DMS153 (cell line): ENCODE data around the gene APAF1.
"Not testable (repeated sequence)": the region's sequence is repeated elsewhere in the genome, so short reads cannot be mapped to it uniquely, and the experiment has no call there.

Source experiments
- DNase-seq: peaks from one replicate; lab custom pipeline; 2025; lab: John Stamatoyannopoulos, UW

APAF1 gene, protein sequence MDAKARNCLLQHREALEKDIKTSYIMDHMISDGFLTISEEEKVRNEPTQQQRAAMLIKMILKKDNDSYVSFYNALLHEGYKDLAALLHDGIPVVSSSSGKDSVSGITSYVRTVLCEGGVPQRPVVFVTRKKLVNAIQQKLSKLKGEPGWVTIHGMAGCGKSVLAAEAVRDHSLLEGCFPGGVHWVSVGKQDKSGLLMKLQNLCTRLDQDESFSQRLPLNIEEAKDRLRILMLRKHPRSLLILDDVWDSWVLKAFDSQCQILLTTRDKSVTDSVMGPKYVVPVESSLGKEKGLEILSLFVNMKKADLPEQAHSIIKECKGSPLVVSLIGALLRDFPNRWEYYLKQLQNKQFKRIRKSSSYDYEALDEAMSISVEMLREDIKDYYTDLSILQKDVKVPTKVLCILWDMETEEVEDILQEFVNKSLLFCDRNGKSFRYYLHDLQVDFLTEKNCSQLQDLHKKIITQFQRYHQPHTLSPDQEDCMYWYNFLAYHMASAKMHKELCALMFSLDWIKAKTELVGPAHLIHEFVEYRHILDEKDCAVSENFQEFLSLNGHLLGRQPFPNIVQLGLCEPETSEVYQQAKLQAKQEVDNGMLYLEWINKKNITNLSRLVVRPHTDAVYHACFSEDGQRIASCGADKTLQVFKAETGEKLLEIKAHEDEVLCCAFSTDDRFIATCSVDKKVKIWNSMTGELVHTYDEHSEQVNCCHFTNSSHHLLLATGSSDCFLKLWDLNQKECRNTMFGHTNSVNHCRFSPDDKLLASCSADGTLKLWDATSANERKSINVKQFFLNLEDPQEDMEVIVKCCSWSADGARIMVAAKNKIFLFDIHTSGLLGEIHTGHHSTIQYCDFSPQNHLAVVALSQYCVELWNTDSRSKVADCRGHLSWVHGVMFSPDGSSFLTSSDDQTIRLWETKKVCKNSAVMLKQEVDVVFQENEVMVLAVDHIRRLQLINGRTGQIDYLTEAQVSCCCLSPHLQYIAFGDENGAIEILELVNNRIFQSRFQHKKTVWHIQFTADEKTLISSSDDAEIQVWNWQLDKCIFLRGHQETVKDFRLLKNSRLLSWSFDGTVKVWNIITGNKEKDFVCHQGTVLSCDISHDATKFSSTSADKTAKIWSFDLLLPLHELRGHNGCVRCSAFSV (N-terminal part only)

DNA sequence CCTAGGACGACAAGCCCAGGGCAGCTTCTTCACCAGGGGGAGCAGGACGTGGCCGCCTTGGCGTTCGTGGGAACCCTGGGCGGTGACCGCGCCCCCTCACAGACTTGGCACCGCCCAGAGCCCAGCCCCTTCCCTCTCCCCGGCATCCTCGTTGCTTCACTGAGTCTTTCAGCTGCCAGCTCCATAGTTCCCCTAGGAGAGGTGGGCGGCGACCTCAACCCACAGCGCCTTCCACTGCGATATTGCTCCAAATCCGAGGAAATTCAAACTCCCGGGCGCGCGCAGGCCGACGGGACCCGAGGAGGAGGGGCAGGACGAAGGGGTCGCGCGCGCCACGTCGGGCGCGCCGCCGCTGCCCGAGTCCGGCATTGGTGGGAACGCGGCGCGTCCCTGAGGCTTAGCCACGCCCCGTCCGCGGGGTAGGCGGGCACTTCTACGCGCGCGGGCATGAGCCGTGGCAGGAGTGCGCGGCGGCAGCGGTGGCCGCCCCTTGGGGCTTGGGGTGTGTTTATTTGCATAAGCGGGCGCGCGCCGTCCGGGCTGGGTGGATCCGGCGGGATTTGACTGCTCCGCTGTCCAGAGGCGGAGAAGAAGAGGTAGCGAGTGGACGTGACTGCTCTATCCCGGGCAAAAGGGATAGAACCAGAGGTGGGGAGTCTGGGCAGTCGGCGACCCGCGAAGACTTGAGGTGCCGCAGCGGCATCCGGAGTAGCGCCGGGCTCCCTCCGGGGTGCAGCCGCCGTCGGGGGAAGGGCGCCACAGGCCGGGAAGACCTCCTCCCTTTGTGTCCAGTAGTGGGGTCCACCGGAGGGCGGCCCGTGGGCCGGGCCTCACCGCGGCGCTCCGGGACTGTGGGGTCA, at the start of gene APAF1, which contains the start of gene IKBIP:
TSS of gene APAF1 (plus strand) at position 579 of the 860 bp plus-strand sequence. CDS start 3,070 bp downstream, outside the sequence.
TSS of gene IKBIP (minus strand) at position 77 of the 860 bp plus-strand sequence. CDS start 87 bp downstream, outside the sequence.
- peak; percentile 93 for DNase-seq

DNA sequence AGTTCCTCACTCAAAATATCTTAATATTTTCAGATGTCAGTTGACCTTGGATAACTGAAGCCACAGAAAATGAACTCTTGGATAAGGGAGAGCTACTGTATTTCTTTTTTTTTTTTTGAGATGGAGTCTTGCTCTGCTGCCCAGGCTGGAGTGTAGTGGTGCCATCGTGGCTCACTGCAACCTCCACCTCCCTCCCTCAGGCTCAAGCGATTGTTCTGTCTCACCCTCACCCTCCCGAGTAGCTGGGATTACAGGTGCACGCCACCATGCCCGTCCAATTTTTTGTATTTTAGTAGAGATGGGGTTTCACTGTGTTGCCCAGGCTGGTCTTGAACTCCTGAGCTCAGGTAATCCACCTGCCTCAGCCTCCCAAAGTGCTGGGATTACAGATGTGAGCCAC, 47.8 kb upstream of the APAF1 start:
- DNase-seq, result not testable (repeated sequence)

DNA sequence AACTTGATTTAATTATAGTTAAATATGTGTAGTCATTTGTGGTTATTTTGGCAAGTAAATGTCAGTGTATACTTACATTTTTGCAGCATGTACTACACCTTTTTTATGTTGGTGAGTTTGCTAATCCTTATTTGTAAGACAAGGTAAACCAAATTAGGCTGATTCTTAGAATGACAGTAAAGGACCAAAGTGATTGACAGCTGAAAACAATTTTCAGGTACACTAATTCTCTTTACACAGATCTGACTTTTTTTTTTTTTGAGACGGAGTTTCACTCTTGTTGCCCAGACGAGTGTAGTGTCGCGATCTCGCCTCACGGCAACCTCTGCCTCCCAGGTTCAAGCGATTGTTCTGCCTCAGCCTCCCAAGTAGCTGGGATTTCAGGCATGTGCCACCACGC, 43.2 kb upstream of the APAF1 start:
- no peak for DNase-seq

DNA sequence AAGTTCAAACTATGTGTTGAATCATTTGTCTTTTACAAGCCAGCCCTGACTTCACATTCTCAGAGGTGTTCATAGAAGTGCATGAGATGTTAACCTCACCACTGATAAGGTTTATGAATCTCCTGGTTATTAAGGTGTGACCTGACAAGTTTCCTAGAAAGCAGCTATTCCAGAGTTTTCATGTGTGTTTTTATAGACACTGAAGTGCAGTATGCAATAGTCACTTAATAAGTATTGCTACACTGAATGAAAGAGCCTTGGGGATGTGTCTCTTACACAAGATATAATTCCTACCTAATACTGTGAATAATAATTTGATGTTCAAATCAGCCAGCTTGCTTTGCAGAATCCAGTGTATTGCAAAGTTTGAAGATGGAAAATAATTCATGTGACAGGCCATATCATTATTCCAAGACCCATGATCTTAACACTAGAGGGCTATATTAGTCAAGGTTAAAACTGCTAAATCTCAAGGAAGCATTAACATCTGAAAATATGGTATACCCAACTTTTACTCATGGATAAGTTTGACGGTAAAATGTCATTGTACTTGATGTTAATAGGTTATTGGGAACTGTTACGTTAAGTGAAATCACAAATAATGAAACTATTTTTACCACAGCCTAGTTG, 38.6 kb upstream of the APAF1 start:
- no peak for DNase-seq

DNA sequence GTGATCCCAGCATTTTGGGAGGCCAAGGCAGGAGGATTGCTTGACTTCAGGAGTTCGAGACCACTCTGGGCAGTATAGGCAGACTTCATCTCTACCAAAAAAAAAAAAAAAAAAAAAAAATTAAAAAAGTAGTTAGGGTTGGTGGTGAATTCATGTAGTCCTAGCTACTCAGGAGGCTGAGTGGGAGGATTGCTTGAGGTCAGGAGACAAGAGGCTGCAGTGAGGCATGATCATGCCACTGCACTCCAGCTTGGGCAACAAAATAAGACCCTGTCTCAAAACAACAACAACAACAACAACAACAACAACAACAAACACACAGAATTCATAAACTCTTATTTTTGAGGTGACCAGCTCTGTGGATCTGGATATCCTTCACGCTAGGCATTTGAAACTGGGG, 34.5 kb upstream of the APAF1 start:
- DNase-seq, result no peak

DNA sequence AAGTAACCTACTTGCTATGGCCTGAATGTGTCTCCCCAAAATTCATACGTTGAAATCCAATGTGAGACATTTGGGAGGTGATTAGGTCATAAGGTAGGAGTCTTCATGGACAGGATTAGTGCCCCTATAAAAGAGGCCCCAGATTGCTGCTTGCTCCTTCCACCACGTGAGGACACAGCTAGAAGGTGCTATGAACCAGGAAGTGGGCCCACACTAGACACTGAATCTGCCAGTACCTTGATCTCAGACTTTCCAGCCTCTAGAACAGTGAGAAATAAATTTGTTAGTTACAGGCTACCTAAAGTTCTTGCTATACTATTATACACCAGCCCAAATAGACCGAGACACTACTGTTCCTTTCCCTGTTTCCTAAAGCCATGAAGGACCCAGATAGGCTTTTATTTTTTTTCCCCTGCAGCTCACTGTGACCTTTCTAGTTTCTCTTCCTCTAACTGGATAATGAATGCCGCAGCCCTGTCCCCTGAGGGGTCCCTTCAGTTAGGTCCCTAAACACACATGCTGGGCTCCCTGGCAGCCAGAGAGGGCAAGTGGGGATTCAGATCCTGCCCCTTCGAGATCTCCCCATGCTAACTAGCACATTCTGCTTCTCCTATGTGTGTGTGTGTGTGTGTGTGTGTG, 32.3 kb upstream of the APAF1 start:
- no peak for DNase-seq

DNA sequence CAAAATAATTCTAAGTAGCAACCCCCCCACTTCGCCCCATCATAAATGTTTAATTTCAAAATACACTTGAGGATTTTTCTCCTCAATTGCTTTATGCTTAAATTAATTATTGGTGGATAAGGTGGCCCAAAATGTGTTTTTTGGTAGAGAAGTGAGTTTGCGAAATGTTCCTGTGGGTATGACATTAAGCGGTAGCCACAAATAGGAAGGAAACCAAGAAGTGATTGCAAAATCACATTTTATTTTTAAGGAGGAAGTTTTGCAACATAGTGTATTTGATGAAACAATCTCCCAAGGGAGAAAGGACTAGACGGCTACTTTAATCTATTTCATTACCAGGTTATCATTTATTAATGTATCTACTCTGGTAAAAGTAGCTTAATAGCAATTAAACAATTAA, 26.1 kb upstream of the APAF1 start:
- no peak for DNase-seq

DNA sequence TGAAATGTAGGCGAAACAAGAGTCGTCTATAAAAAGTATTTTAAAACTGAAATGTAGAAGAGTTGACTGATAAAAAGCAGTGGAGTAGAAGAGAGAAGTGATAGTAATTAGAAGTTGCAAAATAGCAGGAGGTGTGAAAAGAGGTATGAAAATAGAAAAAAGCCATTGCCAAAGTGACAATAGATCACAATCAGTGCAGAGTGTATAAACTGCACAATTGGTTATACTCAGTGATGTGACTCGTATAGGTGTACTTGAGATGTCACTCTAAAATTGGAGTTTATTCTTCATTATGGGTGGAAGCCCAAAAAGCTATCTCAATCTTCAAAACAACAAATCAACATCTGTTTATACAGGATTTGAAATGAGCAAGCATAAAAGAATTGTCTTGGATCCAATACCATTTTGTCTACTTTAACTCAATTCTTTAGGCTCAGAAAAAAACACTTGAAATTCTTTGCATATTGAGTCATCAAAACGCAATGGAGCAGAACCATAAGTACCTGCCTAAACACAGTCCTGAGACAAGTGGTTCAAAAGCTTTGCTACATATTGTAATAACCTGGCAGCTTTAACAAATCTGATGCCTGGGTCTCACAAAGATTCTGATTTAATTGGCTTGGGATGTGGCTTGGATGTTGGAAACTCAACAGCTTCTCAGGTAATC, 9.3 kb upstream of the APAF1 start:
- DNase-seq, result peak; percentile 10

DNA sequence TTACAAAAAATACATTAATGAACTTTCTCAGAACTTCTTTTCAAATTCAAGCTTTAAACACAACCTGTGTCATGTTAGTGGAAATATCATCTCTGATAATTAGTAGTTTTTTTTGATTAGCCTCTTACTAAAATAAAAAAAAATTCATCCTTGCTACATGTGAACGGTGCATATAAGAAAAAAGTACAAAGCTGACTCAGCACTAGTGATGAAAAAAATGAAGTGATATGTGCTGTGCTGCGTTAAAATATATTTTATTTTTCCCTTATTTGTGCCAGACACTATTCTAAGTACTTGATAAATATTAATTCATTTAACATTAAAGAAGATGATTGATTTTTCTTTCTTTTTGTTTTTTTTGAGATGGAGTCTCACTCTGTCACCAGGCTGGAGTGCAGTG, 8.0 kb upstream of the APAF1 start:
- no peak for DNase-seq

DNA sequence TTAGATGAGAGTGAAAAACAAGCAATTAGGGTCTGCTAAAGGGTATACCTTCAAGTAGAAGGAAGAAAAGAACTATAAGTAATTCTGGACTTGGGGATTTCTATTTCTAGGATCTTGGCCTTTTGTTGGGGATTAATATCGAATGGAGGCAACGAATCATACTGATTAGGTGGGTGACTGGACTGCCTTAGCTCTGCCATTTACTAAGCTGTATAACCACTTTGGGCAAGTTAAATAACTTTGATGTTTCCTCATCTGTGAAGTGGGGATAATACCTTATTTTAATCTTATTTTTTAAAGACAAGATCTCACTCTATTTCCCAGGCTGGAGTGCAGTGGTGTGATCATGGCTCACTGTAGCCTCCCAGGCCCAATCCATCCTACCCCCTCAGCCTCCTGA, 7.1 kb upstream of the APAF1 start:
- no peak for DNase-seq

DNA sequence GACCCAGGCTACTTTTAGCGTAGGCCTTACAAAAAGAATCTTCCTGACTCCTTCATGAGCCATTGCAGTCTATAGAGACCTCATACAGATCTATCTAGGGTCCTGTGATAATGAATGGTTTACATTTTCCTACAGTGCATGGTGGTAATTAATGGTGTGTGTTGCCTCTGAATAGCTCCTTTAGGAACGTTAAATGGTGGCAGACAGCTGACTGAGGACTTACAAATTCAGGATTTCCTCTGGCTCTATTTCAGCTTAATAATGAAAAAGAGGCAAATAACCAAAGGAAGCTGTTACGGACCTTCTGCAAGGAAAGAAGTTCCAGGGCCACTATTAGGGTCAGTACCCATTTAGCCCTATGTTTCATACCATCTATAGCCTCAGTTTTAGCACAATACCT, 5.6 kb upstream of the APAF1 start:
- DNase-seq, result no peak

DNA sequence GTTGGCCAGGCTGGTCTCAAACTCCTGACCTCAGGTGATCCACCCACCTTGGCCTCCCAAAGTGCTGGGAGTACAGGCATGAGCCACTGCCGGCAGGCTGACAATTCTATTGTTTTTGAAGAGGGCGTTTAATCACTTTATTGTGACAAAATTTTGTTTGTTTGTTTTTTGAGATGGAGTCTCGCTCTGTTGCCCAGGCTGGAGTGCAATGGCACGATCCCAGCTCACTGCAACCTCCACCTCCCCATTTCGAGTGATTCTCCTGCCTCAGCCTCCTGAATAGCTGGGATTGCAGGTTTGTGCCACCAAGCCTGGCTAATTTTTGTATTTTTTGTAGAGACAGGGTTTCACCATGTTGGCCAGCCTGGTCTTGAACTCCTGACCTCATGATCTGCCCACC, 2.3 kb upstream of the APAF1 start:
- not testable (repeated sequence) for DNase-seq

DNA sequence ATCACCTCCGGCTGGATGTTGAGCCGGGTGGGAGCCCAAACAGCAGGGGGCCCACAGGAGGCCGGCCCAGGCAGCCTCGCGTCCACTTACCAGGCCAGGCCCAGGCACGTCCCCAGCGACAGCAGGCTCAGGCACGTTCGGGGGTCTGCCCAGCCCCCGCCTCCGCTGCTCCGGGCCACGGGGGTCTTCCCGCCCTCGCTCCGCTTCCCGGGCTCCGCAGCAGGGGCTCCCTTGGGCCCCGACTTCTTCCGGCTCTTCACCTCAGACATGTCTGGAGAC, 718 bp upstream of the APAF1 start:
- DNase-seq, result no peak

DNA sequence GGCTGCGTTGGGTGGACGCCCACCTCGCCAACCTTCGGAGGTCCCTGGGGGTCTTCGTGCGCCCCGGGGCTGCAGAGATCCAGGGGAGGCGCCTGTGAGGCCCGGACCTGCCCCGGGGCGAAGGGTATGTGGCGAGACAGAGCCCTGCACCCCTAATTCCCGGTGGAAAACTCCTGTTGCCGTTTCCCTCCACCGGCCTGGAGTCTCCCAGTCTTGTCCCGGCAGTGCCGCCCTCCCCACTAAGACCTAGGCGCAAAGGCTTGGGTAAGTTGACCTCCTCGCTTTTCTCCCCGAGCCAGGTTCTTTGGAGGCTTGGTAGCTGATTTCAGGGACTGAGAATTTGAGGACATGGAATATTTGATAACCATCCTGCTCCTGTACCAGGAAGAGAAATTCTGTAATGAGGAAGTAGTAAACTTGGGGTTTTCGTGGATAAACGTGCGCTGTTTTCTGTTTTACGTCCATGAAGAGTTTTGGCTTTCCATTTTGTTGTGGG, 530 bp downstream of the APAF1 start:
- DNase-seq, result no peak

DNA sequence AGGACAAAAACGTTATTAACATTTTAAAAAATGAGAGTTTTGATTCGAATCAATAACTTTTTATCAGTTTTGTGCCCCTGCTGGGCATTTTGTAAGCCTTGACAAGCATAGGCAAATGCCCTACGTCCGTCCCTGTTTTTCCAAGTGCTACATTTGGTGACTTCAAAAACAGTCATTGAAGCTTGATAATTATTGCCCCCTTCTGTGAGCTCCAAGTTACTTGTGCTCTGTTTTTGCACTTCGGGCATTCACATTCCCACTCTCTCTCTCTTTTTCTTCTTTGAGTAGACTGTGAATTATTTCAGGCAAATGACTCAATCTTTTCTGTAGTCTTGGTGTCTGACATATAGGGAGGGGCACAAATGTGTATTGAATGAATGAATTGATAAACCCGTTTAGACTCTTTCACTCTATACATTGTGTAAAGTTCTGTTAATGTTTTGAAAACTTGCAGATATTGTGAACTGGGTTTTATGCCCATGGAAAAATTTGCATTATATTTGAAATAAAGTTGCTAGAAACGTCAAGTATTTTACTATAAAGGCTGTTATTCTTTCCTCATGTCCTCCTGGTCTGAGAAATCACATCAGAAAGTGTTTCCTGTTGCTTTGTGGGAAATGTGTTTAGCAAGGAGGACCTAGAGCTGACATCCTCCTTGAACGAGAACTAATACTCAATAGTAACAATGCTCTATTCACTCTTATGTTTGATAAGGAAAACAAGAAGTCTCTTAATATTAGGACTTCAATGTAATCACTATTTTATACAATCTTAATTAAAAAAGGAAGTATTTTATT, 1.4 kb downstream of the APAF1 start:
- no peak for DNase-seq

DNA sequence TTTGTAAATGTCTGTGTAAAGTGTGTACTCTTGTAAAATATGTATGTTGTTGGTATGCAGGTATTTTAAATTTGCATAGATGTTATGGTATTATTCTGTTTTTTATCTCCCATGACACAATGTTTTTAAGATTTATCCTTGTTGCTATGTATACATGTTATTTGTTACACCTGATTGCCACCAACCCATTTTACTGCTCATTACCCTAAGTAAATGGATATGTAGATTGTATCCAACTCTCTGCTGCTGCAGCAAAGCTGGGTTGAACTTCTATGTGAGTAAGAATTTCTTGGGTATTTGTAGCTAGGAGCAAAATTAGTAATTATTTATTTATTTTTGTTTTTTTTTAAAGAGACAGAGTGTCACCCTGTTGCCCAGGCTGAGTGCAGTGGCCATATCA, 6.2 kb downstream of the APAF1 start:
- no peak for DNase-seq

DNA sequence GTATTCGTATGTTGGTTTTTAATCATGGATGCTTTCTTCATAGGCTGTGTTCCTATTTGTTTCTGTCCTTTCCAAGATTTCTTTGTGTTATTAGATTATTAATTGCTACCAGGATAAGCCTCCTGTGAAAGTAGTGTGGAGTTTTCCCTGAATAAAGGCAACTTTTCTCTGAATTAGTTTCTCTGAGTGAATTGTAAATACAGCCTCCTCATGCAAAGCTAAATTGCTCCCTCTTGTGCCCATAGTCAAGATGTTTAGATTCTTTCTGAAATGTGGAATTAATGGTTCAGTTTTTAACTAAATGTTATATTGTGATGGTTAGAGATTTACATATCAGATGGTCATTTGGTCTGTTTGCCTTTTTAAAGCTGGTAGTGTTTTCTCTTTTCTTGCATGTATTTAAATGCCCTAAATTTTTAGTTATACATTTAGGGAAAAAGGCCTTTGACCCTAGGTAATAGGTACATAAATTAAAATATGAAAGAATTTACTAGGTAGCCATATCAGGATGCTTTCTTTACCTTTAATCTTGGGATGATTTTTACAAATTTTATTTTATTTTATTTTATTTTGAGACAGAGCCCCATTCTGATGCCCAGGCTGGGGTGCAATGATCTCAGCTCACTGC, 8.9 kb downstream of the APAF1 start:
- peak; percentile 6 for DNase-seq

DNA sequence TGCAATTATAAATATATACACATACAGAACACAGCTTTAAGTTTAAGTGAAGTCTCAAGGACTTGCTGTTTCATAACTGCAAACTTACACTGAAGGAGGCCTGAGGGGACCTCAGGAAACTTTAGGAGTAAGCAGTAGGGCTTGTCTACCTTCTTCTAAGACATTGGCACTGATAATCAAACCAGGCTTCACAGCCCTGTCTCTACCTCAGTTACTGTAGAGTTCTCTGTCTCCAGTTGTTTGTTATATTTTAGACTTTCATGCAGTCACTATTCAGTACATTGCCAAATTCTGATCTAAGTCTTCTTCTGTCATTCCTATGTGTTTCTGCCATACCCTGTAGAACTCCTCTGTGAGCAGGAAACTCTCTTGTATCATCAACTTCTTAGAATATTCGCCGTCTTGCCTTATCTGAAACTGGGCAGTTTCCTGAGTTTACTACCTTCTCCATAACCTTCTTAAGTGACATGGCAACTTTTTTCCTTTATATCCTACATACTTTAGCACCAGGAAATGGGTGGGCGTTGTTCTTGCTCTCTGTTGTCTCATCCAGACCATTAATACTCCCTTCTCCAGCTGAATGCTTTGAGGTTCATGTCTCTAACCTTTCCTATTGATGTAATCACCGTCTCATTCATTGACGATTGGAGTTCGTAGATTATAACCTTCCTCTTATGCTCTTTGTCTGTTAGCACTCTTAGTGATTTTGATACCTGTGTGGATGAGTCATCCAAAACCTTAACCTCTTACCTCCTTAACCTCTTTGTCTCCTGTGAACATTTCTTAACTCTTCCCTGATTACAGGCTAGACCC, 11.4 kb downstream of the APAF1 start:
- no peak for DNase-seq
